ENCODE data around the gene ALG5.

Gene ALG5

DNA sequence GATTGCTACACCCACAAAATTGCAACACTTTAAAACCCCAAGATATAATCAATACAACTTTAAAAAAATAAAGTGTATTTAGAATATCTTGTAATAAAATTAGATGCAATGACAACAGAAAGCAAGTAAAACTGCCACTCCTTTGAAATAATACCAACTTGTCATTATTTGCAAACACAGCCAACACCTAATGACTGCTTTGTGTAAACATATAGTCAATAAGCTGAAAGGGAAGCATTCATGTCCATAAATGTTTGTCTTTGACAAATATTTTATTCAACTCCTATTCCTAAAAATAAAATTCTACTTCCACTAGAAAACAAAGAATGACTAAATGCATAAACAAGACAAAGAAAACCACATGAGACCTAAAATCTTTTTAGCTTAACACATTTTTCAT is 85.7 kb downstream of the ALG5 start:
- no peak for DNase-seq

DNA sequence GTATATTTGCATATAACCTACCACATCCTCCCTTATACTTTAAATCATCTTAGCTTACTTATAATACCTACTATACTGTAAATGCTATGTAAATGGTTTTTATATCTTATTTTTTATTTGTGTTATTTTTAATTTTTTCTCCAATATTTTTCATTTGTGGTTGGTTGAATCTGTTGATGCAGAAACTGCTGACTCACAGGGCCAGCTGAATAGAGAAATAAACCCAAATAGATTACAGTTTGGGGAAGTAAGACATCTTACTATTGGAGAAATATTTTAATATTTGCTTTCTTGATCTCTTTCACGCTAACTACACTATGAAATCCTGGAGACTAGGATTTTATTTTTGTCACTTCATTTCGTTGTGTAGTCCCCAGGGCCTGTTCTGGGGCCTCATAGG is 86.2 kb downstream of the ALG5 start:
- no peak for DNase-seq

DNA sequence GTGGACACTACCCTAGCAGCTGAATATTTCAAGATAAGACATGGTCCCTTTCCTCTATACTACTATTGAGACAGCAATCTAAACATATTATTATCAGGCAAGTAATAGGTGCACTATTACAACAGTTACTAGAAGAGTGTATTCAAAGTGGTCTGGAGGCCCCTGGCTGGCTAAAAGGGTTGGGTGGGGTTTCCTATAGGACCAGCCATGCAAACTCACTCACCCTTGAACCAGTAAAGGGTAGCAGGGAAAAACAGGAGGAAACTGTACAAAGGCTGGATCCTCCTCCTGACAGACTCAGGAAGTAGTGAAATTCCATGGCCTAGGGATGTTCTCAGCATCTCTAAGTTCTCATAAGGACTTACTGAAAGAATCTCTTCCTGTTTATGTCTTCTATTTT is 86.8 kb downstream of the ALG5 start:
- no peak for DNase-seq

DNA sequence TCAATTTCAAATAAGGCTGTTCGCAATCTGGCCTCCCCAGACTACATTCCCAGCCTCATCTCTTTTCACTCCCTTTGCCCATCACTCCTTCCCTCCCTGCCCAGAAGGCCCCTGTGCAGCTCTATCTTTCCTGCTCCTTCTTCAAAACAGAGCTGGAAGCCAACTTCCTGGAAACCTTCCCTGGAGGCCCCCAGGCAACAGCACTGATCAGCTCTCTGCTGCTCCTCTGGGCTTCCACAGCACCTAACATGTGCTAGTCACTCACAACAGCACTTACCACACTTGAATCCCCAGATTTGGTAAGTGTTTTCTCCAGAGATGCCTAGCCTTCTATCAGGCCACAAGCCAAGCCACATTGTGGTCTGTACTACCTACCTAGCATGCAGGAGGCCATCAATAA is 88.6 kb downstream of the ALG5 start:
- no peak for DNase-seq

DNA sequence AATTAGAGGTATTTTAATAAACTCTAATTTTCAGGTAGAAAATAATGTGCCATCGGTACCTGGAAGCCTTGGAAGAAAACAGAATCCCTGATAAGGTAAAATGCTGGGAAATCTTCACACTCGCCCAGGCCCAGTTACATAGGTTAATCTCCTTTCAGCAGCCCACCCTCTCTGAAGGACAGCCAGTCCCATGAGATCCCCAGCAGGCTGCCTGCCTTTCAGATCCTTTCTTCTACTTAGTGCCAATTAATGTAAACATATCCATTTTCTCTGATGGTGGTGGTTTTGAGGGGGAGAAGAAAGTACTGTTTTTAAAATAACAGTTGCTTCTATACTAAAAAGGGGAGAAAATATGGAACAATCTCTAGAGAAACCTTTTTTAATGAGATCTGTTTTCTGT is 91.3 kb downstream of the ALG5 start:
- peak; percentile 23 for DNase-seq

DNA sequence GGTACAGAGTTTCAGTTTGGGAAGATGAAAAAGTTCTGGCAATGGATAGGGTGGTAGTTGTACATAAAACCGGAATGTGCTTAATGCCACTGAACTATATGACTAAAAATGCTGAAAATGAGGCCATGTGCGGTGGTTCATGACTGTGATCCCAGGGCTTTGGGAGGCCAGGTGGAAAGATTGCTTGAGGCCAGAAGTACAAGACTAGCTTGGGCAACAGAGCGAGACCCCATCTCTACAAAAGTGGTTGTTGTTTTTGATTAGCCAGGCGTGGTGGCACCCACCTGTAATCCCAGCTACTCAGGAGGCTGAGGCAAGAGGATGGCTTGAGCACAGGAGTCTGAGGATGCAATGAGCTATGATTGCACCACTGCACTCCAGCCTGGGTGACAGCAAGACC is 91.9 kb downstream of the ALG5 start:
- DNase-seq = no peak

DNA sequence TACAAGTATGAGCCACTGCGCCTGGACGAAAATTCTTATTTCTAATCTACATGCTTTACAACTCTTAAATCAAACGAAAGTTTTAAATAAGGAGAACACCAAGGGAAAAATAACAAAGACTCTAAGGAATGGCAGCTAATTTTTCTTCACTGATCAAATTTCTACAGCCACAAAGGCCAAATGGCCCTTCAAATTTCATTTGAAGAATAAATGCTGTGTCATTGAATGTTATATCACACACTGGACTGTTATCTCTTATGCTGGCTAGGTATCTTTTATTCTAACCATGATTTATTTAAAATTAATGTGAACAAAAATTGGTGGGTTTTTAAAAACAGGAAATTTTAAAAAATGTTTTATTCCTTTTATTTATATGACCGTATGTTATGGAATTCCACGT is 93.2 kb downstream of the ALG5 start:
- no peak for DNase-seq

DNA sequence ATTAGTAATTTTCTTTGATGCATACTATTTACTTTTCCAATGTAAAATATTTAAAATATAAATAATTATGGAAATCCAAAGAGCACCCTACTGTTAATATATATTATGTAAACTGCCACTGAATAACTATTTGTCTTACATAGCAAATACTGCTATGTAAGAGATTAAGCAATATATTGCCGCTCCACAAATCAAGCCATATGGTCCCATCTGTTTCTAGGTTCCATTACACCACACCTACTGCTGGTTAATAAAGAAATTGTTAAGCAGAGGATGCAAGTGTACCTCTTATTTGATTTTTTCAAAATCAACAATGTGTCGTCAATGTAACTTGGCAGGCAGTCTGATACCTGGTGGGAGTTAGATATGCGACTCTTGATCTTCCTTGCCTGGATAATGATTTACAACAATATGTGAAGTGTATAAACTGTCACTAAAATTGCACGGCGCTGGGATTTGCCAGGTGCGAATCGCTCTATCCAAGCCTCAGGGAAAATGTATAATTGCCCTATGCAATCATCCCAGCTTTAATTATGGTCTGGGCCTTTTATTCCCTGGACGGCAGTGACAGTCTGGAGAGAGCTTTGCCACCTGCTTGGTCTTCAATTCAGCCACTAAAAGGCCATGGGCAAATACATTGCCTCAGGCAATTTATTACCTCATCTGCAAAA is 95.1 kb downstream of the ALG5 start:
- DNase-seq = peak; percentile 92

Data from NCI-H1436 (cell line).